ENCODE data around the gene ELK4.

The ELK4 gene

GRCh38 chr1:205630241-205630640 lies 1.6 kb downstream of the ELK4 start:
- peak; percentile 22 for DNase-seq (ENCODE audit: low read depth)

- no peak for DNase-seq (ENCODE audit: low read depth)
Observed at GRCh38 chr1:205629751-205630150, 2.1 kb downstream of the ELK4 start.

DNA sequence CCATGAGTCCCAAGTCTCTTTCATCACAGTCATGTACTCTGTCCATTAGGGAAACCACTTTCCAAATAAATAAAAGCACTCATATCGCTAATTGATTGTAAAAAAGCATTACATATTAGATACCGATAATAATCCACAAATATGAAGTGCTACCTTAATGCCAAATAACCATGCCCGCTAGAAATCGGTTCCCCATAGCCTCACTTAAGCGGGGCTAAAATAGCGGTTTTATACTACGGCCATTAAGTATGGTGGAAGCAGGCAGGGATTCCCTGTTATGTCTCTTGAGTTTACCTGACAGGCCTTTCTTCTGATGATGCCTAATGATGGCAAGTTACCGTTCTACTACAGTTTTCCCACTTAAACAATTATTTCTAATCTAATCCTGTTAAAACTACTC lies 3.9 kb downstream of the ELK4 start:
- DNase-seq (ENCODE audit: low read depth): no peak

- no peak for DNase-seq (ENCODE audit: low read depth)
Observed at GRCh38 chr1:205626216-205626615, 5.6 kb downstream of the ELK4 start.

DNA sequence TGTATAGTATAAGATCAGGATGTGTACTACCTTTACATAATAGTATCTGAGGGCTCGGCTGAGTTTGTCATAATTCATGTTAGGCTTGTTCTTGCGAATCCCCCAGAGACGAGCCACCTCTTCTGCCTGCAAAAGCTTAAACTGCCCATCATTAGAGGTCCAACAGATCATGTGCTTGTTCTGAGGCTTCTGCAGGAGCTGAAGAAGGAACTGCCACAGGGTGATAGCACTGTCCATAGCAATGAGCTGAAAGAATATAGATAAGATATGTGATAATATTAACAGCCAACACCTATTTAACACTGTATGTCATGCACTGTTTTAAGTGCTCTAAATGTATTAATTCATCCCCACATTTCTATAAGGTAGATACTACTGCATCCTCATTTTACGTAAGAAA lies 8.2 kb downstream of the ELK4 start:
- no peak for DNase-seq (ENCODE audit: low read depth)

DNA sequence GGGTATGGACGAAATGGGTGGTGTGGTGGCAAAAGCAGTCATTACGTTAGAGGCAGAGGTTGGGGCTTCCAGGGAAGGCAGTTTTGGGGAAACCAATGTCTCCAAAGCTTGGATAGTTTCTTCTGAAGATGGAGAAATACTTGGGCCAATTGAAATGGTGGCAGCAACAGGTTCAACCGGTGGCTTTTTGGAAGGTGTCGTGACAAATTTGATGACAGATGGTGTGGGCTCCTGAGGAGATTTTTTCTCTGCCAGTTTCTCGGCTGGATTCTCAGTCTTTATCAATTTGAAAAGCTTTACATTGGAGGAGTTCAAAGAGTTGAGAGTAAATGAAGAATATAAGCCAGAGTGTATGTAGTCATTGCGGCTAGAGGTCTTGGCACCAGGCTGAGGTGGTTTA lies 11.5 kb downstream of the ELK4 start:
- no peak for DNase-seq (ENCODE audit: low read depth)

DNA sequence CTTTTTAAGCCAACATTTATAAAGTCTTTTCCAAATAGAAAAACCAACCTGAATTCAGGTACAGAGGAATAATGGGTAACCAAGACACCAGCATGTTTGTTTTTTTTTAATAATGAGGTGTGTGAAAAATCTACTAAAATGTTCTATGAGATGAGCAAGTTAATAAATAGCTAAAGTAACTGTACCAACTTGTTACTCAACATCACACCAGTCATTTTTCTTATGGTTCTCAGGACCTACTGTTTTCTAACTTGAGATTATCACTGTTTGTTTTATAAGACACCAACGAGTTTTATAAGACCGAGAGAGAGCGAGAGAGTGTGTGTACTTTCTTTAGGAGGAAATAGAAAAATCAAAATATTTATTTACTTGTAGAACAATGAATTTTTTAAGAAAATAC lies 12.4 kb downstream of the ELK4 start:
- DNase-seq (ENCODE audit: low read depth): no peak

DNA sequence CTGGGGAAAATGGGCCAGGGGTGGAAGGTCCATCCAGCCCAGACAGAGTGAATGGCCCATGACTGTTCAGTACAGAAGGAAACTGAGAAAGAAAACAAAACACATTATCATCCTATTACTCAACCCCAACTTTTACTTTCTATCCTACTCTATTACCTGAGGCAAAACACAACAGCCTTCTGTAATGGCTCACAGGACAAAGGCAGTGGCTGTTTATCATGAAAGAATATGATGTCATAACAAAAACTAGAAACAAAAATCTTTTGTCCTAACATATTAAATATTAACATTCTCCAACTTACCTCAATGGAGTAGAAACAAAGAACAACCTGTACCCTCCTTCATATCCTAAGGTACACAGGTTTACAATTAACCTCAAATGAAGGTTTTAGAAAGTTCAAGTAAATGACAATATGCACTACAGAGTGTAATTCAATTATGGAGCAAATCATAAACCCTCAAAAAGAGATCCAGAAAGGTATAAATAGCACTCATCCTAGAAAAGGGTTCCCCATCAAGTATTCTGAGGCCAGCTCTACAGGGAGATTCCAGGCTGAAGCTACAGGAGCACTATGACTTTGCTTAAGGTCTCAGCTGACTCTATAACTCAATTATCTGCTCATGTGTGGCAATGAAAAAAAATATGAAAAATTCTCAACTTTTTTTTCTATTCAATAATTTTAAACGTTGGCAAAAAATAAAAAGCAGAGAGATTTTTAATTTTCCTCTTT lies 15.1 kb downstream of the ELK4 start:
- DNase-seq (ENCODE audit: low read depth): no peak

GRCh38 chr1:205615789-205616188 lies 16.0 kb downstream of the ELK4 start:
- DNase-seq (ENCODE audit: low read depth): no peak

DNA sequence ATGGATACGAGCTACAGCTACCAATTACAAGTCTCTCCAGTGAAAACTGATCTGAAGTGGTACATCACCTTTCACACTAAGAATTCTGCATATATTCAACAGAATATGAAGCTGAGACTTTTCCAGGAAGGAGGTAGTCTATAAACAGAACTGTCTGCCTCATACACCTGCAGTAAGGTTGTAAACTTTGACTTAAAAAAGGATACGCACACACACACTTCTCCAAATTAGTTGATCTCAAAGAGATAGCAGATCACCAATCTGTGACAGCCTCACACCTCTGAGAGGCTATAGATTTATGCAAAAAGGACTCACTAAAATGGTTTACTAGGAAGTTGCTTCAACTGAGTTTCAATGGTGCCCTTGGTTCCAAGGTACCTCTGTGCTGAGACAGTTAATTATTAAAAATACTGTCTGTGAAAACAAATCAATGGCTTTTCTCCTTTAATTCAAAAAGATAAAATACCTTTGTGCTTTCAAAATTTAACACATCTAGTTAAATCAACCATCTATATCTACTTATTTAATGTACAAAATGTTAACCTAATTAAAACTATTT lies 17.9 kb downstream of the ELK4 start:
- DNase-seq (ENCODE audit: low read depth): no peak

GRCh38 chr1:205612556-205612955 lies 19.3 kb downstream of the ELK4 start:
- DNase-seq (ENCODE audit: low read depth): no peak

- no peak for DNase-seq (ENCODE audit: low read depth)
Observed at GRCh38 chr1:205612104-205612503, 19.7 kb downstream of the ELK4 start.

DNA sequence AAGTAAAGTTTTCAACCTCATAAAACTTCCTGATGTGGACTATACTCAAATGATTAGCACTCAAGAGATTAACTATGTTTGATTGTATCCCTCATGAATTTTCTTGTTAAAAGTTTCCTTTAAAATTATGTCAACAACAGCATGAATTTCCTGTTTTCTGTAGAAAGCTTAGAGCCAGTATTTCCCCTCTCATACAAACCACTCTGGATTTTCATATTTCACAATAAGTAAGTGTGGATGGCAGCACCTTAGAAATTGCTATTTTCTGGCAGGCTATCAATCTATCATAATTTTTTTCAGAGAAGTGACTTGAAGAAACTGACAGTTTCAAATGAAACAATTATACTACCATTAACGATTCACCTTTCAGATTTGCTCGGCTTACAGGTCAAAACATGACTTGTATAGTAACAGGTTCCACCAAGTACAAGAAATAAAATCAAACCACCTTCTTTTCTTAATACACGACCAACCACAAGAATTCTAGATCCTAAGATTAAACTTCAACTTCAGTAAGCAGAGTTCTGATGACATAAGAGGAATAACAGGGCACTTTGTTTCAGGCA lies 20.8 kb downstream of the ELK4 start:
- DNase-seq (ENCODE audit: low read depth): peak; percentile 41

- DNase-seq (ENCODE audit: low read depth): peak; percentile 57
Observed at GRCh38 chr1:205610036-205610435, 21.8 kb downstream of the ELK4 start.

DNA sequence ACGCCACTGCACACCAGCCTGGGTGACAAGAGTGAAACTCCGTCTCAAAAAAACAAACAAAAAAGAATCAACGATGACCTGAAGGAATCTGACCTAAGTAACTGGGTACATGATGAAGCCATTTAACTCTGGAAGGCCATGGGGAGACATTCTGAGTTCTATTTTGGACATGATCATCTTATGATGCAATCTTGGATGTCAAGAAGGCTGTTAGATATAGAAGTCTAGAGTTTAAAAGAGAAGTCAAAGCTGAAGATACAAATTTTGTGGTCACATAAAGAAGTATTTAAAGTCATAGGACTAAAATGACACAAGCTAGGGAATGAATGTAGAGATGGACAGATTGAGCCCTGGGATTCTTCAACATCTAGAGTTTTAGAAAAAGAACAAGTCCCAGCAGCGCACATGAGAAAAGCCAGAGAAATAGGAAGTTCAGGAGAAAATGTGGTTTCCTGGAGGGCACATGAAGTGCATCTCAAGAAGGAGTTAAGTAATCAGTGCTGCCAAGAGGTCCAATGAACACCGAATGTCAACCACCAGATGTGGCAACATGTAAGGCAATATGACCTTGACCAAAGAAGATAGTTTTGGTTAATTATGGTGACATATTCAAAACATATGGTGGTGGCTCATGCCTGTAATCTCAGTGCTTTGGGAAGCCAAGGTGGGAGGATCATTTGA lies 26.8 kb downstream of the ELK4 start:
- DNase-seq (ENCODE audit: low read depth): no peak

GRCh38 chr1:205604059-205604458 lies 27.8 kb downstream of the ELK4 start:
- DNase-seq (ENCODE audit: low read depth): no peak

GRCh38 chr1:205601205-205601604 lies 30.6 kb downstream of the ELK4 start:
- no peak for DNase-seq (ENCODE audit: low read depth)

DNA sequence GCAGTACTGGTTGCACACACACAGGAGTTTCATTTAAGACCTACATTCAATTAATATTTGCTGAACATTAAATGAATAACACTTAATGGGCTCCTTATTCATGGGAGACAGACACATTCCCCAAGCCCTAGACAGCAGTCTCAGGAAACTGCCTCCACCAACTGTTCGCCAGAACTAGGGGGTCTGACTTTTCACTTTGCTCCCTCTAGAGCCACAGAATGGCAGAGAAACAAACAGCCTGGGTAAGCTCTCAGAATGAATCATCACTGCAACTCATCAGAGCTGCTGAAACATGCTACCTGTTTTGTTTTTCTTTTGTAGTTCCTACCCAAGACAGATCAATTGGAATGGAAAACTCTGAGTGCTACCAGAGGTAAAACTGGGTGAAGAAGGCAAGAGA lies 31.7 kb downstream of the ELK4 start:
- peak; percentile 58 for DNase-seq (ENCODE audit: low read depth)

DNA sequence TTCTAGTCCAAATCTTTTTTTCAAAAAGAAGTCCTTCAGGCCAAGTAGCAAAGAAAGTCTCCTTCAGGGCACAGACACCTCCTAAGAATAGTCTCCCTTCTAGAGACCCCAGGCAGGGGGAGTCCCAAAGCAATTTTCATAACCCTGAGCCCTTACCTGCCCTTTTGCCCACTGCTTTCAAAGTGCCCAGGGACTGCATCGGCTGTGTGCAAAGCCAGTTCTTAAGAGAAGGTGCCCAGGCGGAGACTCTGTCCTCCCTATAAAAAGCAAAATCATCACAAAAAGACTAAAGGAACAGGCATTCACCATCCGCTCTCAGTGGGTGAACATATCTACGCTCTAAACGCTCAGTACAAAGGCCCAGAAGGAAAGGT lies 32.2 kb downstream of the ELK4 start:
- DNase-seq (ENCODE audit: low read depth): no peak

DNA sequence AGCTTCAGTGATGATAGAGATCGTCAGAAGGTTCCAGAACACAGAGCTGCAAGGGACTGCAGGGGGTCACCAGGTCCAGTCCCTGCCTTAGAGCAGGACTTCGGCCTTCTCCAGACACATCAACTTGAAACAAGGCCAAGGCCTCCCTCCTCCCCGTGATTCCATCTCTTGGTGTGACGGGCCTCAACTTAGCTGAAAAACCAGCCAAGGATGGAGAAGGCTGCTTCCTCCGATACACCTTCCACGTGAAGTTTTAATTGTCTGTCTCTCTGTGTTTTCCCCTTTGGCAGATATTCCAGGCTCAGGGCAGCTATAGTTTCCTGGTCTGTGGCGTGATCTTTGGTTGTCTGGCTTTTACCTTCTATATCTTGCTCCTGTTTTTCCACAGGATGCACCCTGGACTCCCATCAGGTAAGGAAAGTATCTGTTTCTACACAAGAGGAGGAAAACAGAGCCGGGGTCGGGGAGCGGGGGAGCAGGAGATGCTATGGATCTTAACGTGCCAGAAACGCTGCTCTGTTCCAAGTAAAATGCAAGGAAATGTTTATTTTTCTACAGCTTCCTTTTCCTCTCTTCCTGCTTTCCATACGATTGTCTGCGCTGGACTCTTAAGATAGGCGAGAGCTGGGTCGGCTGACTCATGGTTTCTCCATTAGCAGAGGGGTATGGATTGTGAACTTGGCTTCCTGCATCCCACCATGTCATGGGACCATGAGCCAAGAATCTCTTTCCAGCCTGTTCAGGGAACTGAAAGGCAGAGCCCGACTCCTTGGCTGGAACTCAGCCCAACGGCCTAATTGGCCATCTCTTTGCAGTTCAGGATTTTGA lies 32.8 kb downstream of the ELK4 start:
- DNase-seq (ENCODE audit: low read depth): peak; percentile 79

DNA sequence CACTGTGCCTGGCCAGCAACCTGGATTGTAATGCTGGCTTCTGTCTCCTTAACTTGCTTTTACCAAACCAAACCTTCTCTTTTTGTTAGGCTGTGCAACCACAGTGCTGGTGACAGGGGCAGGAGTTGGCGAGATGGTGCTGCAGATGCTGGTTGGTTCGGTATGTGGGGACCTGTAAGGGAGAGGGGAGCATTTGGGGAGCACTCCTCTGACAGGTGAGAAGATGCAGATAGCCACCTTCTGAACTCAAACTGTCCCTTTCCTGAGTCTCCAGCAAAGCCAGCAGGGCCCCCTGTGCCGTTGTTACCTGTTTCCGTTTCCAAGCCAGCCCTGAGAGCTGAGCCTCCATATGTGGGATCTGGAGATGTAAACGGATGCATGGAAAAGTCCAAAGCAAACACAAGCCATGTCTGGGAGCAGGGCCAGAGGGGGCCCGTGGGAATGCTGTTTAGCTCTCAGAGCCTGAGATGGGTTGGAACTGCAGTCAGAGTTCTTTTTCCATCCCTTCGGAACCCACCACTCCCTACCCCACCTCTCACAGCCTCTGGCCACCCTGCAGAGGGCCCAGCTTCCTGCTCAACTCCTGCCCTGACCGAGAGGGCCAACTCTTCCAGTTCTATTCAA lies 34.0 kb downstream of the ELK4 start:
- DNase-seq (ENCODE audit: low read depth): no peak

GRCh38 chr1:205596876-205597275 lies 34.9 kb downstream of the ELK4 start:
- DNase-seq (ENCODE audit: low read depth): no peak
